ENCODE data around the gene CRY2.
A peak's percentile ranks its signal among the peaks of the same experiment; 100 is the strongest.
"Not testable (repeated sequence)": the region's sequence is repeated elsewhere in the genome, so short reads cannot be mapped to it uniquely, and the experiment has no call there.

Gene CRY2

GRCh38 chr11:45900916-45901617, 53.8 kb downstream of the CRY2 start:
- DNase-seq: no peak

- DNase-seq: no peak
These were observed 54.4 kb downstream of the CRY2 start for GRCh38 chr11:45901626-45902025.

DNA sequence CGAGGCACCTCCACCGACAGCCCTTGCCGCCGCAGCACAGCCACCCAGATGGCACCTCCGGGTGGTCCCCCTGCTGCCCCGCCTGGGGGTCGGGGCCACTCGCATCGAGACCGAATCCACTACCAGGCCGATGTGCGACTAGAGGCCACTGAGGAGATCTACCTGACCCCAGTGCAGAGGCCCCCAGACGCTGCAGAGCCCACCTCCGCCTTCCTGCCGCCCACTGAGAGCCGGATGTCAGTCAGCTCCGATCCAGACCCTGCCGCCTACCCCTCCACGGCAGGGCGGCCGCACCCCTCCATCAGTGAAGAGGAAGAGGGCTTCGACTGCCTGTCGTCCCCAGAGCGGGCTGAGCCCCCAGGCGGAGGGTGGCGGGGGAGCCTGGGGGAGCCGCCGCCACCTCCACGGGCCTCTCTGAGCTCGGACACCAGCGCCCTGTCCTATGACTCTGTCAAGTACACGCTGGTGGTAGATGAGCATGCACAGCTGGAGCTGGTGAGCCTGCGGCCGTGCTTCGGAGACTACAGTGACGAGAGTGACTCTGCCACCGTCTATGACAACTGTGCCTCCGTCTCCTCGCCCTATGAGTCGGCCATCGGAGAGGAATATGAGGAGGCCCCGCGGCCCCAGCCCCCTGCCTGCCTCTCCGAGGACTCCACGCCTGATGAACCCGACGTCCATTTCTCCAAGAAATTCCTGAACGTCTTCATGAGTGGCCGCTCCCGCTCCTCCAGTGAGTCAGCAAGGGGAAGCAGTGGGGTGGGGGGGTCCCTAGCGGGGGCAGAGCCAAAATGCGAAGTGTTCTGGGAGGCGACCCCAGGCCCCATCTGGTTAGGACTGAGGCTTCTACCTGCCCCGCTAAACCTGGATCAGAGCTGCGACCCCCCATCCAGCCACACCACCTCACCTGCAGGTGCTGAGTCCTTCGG, 55.4 kb downstream of the CRY2 start:
- no peak for DNase-seq

DNA sequence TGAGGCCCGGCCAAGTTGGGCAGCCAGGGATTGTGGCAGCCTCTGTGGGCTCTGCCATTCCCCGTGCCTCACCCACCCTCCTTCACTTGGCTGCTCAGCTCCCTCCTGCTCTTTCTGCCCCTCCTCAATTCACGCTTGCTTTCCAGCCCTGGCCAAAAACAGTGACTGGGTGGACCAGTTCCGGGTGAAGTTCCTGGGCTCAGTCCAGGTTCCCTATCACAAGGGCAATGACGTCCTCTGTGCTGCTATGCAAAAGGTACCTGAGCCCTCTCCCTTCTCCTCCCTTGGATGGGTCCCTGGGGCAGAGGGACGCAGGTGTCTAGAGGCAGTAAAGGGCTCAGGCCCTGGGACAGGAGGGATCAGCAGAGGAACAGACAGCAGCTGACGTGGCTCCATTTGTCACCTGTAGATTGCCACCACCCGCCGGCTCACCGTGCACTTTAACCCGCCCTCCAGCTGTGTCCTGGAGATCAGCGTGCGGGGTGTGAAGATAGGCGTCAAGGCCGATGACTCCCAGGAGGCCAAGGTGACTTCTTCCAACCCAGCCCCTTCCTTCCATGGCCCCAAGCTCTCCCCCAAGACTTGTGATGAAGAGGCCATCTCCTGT, 57.1 kb downstream of the CRY2 start:
- DNase-seq: no peak

GRCh38 chr11:45905095-45905494, 57.8 kb downstream of the CRY2 start:
- DNase-seq: no peak

GRCh38 chr11:45905576-45905975, 58.3 kb downstream of the CRY2 start:
- not testable (repeated sequence) for DNase-seq

GRCh38 chr11:45906096-45906682, 58.9 kb downstream of the CRY2 start:
- DNase-seq: no peak

DNA sequence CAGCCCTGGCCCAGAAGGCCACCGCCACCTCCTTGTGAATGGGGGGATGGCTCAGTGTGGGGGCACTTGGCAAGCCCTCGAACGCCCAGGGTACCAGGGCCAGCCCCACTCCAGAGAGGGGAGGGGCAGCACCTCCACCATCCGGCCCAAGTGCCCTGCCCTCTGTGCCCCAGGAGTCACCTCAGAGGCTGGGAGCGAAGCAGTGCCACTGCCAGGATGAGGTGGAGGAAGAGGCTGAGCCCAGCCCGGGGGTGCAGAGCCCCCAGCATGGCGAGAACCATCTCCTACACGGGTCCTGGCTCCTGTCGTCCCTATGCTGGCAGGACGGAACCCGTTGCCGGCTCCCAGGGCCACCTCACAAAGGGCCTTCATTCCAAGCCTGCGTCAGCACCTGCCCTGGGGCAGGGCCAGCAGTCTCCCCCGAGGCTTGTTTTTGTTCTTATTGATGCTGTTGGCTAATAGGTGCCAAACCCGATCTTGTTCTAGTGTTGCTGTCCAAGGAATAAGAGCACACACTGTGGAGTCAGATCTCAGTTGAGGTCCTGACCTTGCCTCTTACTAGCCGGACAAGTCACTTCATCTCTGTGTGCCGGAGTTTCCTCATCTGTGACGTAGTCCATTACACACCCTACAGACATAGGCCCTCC, 59.8 kb downstream of the CRY2 start, which contains the start of gene FREY1:
FREY1 (minus strand) TSS at position 307 of the 647 bp plus-strand sequence; CDS start at position 281, 26 bp downstream.
- no peak for DNase-seq

- DNase-seq: no peak
These were observed 60.7 kb downstream of the CRY2 start for GRCh38 chr11:45907911-45908370.

DNA sequence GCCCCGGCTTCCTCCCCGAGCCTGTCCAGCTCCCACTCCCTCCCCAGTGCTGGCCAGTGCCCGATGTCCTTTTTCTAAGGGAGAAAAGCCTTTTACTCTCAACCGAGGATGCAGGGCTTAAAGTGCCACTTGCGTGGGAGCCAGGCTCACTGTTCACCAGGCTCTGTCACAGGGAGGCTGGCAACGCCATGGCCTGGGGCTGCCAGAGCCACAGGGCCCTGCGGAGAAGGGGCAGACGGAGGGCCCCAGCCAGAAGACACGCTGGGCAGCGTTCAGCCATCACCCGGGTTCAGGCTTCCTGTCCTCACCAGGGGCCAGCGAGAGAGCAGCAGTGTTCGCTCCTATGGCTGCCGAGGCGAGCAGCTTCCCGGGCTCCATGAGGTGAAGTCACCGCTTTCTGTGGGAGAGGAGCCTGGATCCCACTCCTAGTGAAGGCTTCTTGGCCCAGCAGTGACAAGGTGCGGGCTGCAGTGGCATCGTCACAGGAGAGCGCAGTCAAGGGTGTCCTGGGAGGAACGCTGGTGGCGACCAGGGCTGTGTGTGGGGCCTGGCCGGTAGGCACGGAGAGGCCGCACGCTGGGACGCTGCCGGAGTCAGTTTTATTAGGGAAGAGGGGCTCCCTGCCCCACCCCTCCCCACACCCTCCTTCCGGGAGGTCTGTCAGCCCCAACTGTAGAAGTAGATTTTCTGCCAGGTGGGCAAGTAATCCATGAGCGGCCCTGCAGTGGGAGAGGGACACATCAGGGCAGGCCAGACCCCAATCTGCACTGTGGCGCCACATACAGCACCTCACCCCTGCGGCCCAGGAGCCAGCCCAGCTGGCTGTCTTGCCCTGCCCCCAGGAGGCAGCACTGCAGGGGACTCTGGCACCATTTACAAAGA, 62.6 kb downstream of the CRY2 start:
- DNase-seq: no peak

DNA sequence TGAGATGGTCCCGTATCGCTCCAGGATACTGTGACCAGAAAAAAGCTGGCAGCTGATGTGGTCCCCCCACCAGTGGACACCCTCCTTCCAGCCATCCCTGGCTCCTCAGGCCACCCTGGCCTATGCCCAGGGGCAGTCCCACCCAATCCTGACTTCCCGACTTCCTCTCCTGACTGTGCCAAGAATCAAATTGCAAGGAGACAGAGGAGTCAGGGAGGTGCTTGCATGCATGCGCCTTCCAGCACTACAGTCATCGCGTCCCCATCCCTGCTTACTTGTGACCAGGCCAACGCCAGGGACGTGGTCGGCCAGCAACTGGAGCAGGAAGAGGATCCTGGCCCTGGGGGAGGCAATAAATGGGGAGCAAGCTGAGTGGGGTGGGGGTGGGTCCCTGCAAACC, 63.3 kb downstream of the CRY2 start:
- no peak for DNase-seq

GRCh38 chr11:45913514-45913913, 66.2 kb downstream of the CRY2 start:
- DNase-seq: no peak

DNA sequence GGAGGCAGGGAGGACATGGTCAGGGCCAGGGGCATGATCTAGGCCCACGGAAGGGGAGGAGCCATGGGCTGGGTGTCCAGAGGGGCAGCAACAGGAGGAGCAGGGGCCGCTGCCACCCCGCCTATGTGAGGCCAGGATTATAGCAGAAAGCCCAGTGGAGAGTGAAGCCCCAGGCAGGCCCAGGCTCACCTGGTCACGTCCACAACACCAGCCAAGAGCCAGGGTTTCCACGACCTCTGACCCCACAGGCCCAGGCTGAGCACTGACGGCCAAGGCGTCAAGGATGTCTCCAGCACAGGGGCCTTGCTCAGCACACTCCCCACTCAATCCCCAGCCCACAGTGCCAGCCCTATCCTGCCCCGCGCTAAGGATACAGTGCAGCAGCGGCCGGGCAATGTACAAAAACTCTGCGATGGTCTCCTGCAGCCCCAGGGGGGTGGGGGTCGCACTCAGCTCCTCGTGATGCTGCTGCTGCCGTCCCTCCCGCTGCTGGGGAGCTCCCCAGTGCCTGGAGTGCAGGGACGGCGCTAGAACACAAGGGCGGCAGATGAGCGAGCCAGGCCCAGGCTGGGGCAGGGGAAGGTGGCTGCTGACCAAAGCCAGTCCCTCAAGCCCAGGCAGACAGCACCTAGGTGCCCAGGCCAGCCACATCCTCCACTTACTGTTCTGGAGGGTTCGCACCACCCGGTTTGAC, 66.8 kb downstream of the CRY2 start:
- DNase-seq: no peak

DNA sequence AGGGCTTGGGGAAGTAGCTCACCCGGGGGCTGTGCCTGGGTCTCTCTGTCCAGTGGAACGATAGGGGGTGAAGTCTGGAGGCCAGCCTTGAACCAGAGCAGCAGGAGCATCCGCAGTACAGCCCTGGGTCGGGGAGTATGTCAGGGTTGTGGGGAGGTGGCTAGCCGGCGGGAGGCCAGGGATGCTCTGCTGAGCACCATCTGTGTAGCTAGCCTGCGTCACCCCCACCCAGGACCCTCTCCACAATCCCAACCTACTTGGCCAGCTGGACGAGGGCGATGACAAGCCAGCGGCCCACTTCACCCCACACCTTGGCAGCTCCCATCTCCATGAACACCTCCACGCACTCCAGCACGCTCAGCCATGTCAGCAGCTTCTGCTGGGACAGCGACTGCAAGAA, 68.2 kb downstream of the CRY2 start:
- no peak for DNase-seq

GRCh38 chr11:45917286-45917622, 70.0 kb downstream of the CRY2 start:
- no peak for DNase-seq

GRCh38 chr11:45917623-45918330, 70.5 kb downstream of the CRY2 start, which contains the start of gene PEX16:
PEX16 (minus strand) TSS chr11:45917877; CDS start chr11:45917811, 66 bp downstream.
- peak; percentile 89 for DNase-seq

DNA sequence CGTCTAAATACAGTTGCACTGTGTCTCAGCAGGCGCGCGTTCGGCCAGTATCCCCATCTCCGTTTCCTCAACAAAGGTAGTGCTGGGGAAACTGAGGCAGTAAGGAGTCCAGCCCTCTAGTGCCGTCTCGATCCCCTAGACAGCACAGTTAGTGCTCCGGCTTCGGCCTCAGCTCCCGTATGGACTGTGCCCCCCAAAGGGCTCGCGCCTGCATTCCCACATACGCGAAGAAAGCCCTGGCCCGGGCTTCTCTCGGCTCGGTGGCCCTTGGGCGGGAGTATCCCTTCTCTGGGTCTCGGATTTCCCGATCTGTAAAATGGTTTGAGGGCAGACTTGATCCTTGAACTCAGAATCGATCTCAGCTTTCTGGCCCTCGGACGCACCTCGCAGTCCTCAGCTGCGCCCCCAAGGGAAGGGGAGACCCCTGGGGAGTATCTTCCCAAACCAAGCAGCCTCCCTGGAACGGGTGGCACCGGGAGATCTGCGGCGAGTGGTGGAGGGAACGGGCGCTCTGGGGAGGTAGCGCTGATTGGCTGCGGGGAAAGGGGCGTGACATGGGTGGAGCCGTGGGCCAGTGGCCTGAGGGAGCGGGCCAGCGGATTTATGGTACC, 71.2 kb downstream of the CRY2 start:
- peak; percentile 52 for DNase-seq

DNA sequence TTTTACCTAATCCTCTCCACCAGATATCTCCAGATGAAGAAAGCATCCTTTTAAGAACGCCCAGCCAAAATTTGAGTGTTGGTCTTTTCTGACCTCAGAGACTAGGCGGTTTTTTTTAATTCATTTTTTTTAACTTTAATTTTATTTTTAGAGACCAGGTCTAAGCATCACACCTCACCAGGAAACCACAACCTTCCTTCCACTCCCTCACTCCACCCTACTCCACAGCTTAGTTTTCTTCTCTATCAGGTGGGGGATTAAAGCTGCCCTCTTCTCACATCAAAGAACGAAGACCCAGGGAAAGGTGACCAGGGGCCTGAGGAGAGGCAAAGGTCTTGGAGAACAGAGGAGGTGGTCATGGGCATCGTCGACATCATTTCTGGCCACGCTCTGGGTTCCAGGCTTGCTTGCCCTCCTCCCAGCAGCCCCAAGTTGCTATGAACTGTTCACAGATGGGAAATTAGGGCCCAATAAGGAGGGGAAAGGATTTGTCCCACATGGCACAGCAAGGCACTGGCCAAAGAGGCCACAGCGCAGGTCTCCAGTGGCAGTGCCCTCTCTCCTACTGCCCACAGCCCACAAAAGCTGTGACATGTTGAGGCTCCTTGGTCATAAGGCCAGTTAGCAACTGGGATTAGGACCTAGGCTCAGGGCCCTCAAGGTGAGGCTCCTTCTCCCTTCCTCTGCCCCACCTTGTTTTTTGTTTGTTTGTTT, 71.8 kb downstream of the CRY2 start:
- DNase-seq: peak; percentile 18
